ENCODE measurements around the gene HDGF. TPM values are rescaled to one million over a fixed set of nuclear protein-coding genes. Genes with fewer than 3 reads are reported as not detected.

HDGF gene
- total and polyA plus RNA-seq, 10 donors, result 48.8 to 143 (median 95.6) TPM

DNA sequence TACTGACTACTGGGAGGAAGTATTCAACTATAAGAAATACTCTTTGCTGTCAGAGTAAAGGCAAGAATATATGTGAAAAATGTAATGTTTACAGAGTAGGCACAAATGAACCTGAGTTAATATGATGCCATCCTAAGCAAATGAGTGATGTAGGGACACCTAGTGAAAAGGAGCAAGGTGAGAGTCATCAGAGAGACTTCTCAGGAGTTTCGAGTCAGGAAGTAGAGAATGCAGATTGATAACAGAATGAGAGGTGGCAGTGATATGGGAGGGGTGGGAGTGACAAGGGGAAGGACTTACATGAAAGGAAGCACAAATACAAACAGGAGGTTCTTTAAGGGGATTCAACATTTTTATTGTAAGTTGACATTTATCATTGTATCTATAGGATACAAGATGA lies 26.1 kb upstream of the HDGF start:
- Histone ChIP-seq H3K4me3 (no peak overlapping the region), H3K4me1 (peaks cover 6 to 88% (median 51%) of the 10 kb centered on the region in 6 donors), H3K36me3 (peaks cover 0 to 71% (median 5%) of the 10 kb centered on the region in 6 donors), H3K27me3 (replicated peaks in 1 of 7) (no peaks in the 10 kb centered on the region), H3K27ac (no peak overlapping the region), H3K9me3 (no peaks in the 10 kb centered on the region)
- WGBS, 5 donors, result 49 to 61% (median 58%) methylated on average over 1 of the region's 1 CpG
- intact Hi-C loops (cut with DNase I; ENCODE audit: low total_unique reads), result no loop called here
- no peak for DNase-seq
- TF ChIP-seq CTCF (IDR thresholded peaks at IDR 0.05 in 8 of 11, conservative IDR thresholded peaks at IDR 0.05 in 3 of 11), result no peak
- TF ChIP-seq POLR2AphosphoS5 (IDR thresholded peaks at IDR 0.05), result no peak
- no peak for TF ChIP-seq POLR2A (IDR thresholded peaks at IDR 0.05)

DNA sequence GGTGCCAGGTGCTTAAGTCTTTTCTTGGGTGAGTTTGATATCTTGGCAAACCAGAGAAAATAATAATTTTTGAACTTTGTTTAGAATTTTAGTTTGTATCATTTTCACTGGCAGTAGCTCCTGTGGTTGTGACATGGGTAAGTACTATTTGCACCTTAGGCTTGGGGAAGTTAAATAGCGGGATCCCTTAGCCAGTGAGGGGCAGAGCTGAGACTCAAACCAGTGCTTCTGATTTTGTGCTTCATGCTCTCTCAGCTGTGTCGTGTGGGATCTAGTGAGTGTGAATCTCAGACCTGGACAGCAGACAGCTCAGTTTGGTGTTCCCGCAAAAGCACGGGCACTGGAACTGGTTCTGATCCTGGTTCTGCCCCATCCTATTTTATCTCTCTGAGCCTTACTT lies 25.5 kb upstream of the HDGF start:
- Histone ChIP-seq H3K4me1 (peaks cover 6 to 89% (median 52%) of the 10 kb centered on the region in 6 donors), H3K9me3 (no peaks in the 10 kb centered on the region), H3K4me3 (no peak overlapping the region), H3K27ac (no peak overlapping the region), H3K27me3 (replicated peaks in 1 of 7) (no peaks in the 10 kb centered on the region), H3K36me3 (peaks cover 0 to 71% (median 2%) of the 10 kb centered on the region in 6 donors)
- no peak for DNase-seq
- TF ChIP-seq POLR2A (IDR thresholded peaks at IDR 0.05), result no peak
- TF ChIP-seq POLR2AphosphoS5 (IDR thresholded peaks at IDR 0.05), result no peak
- TF ChIP-seq CTCF (IDR thresholded peaks at IDR 0.05 in 8 of 11, conservative IDR thresholded peaks at IDR 0.05 in 3 of 11), result no peak
- 62 to 72% (median 63%) methylated on average over 4 of the region's 4 CpGs for WGBS, 5 donors
- intact Hi-C loops (cut with DNase I; ENCODE audit: low total_unique reads), result no loop called here

DNA sequence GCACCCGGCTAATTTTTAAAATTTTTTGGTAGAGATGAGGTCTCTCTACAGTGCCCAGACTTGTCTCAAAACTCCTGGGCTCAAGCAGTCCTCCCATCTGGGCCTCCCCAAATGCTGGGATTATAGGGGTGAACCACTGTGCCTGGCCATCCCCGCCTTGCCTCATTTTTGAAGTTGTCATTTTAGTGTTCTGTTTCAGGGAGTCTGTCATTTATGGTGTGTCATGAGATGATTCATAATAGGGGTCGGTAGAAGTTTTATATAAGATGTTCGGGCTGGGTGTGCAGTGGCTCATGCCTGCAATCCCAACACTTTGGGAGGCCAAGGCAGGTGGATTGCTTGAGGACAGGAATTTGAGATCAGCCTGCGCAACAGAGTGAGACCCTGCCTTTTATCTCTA lies 24.3 kb upstream of the HDGF start:
- Histone ChIP-seq H3K9me3 (no peaks in the 10 kb centered on the region), H3K4me3 (no peak overlapping the region), H3K36me3 (peaks cover 0 to 71% (median 1%) of the 10 kb centered on the region in 6 donors), H3K27me3 (replicated peaks in 1 of 7) (no peaks in the 10 kb centered on the region), H3K4me1 (peaks cover 12 to 89% (median 52%) of the 10 kb centered on the region in 6 donors), H3K27ac (no peak overlapping the region)
- TF ChIP-seq CTCF (IDR thresholded peaks at IDR 0.05 in 8 of 11, conservative IDR thresholded peaks at IDR 0.05 in 3 of 11), result no peak
- TF ChIP-seq POLR2AphosphoS5 (IDR thresholded peaks at IDR 0.05), result no peak
- TF ChIP-seq POLR2A (IDR thresholded peaks at IDR 0.05), result no peak
- 80 to 92% (median 83%) methylated on average over 5 of the region's 5 CpGs for WGBS, 5 donors
- intact Hi-C loops (cut with DNase I; ENCODE audit: low total_unique reads), result no loop called here
- no peak for DNase-seq

- DNase-seq, result no peak
- H3K27me3 ChIP-seq (replicated peaks in 1 of 7), result no peaks in the 10 kb centered on the region
- intact Hi-C loops (cut with DNase I; ENCODE audit: low total_unique reads), result no loop called here
- WGBS, 5 donors, result 82 to 88% (median 84%) methylated on average over 3 of the region's 3 CpGs
- TF ChIP-seq CTCF (IDR thresholded peaks at IDR 0.05 in 8 of 11, conservative IDR thresholded peaks at IDR 0.05 in 3 of 11) (no peak), POLR2AphosphoS5 (IDR thresholded peaks at IDR 0.05) (no peak), POLR2A (IDR thresholded peaks at IDR 0.05) (no peak)
- peak overlapping the region in 1 of 8 donors; percentile 9 for H3K27ac ChIP-seq
- peaks cover 28 to 95% (median 72%) of the 10 kb centered on the region in 6 donors for H3K4me1 ChIP-seq
- no peak overlapping the region for H3K4me3 ChIP-seq
- H3K36me3 ChIP-seq, result peaks cover 0 to 61% (median 4%) of the 10 kb centered on the region in 6 donors
- no peaks in the 10 kb centered on the region for H3K9me3 ChIP-seq
Observed at GRCh38 chr1:156773607-156774006, 22.1 kb upstream of the HDGF start.

Data from spleen (tissue), 11 donors.